Measurements from ENCODE around the gene MYO7B. TPM values are rescaled to one million over a fixed set of nuclear protein-coding genes. Genes with fewer than 3 reads are reported as not detected.

MYO7B gene
- total and polyA plus RNA-seq, 2 experiments from 2014 or later = 17.6 to 20.1 TPM

DNA sequence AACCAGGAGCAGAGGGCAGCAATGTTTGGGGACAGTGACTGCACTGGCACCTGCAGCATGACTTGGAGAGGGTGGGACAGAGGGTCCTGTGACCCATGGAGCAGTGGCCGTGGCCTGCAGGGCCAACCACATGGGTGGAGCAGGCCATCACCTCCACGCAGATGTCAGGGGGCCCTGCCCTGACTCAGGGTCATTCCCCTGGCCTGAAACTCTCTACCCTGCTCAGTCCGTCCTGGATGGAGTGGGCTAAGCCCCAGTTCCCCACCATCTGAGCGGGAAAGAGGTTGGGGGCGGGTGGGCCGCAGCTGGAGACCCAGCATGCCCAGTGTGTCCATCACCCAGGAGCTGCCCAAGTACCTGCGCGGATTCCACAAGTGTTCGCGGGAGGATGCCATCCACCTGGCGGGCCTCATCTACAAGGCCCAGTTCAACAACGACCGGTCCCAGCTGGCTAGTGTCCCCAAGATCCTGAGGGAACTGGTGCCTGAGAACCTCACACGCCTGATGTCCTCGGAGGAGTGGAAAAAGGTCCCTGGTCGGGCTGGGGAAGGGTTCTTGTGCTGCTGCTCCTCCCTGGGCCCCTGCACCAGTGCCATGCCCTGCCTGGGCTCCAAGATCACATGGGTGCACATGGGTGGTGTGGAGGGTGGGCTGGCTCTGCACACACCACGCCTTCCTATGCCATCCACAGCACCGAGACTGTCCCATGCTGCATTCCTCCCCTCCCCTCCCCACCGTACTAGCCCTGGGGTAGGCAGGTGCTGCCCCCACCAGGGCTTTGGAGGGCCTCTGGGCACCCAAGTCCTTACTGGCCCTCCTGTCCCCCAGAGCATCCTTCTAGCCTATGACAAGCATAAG is 100.1 kb downstream of the MYO7B start:
- H3K27me3 ChIP-seq = no peaks in the 10 kb centered on the region
- H3K9me3 ChIP-seq (ENCODE audit: low read depth) = no peaks in the 10 kb centered on the region
- no peak overlapping the region for H3K27ac ChIP-seq
- no peak for TF ChIP-seq EZH2phosphoT487 (IDR thresholded peaks at IDR 0.05; ENCODE audit: low read depth, severe bottlenecking, unreplicated experiment)
- TF ChIP-seq EZH2 (IDR thresholded peaks at IDR 0.05; ENCODE audit: borderline replicate concordance) = no peak
- TF ChIP-seq, protein P1, sequence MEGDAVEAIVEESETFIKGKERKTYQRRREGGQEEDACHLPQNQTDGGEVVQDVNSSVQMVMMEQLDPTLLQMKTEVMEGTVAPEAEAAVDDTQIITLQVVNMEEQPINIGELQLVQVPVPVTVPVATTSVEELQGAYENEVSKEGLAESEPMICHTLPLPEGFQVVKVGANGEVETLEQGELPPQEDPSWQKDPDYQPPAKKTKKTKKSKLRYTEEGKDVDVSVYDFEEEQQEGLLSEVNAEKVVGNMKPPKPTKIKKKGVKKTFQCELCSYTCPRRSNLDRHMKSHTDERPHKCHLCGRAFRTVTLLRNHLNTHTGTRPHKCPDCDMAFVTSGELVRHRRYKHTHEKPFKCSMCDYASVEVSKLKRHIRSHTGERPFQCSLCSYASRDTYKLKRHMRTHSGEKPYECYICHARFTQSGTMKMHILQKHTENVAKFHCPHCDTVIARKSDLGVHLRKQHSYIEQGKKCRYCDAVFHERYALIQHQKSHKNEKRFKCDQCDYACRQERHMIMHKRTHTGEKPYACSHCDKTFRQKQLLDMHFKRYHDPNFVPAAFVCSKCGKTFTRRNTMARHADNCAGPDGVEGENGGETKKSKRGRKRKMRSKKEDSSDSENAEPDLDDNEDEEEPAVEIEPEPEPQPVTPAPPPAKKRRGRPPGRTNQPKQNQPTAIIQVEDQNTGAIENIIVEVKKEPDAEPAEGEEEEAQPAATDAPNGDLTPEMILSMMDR (IDR thresholded peaks at IDR 0.05; ENCODE audit: poor library complexity) = no peak
- H2AFZ ChIP-seq = no peak overlapping the region
- no peak overlapping the region for H3K4me2 ChIP-seq
- H3K79me2 ChIP-seq = no peaks in the 10 kb centered on the region
- no peak for DNase-seq (ENCODE audit: low spot score)
- H3K4me3 ChIP-seq = no peak overlapping the region
- no peaks in the 10 kb centered on the region for H3K9me2 ChIP-seq (replicated peaks; ENCODE audit: insufficient read depth)
- peaks cover 10% of the 10 kb centered on the region for H3K4me1 ChIP-seq (ENCODE audit: insufficient read depth)
- no peaks in the 10 kb centered on the region for H3K36me3 ChIP-seq (replicated peaks; ENCODE audit: insufficient read depth, low read depth)
- H4K20me1 ChIP-seq (ENCODE audit: insufficient read depth, poor library complexity, severe bottlenecking) = no peaks in the 10 kb centered on the region
- 96% methylated on average over 19 of the region's 19 CpGs for WGBS (ENCODE audit: low lambda C conversion rate, missing lambda C conversion rate)

DNA sequence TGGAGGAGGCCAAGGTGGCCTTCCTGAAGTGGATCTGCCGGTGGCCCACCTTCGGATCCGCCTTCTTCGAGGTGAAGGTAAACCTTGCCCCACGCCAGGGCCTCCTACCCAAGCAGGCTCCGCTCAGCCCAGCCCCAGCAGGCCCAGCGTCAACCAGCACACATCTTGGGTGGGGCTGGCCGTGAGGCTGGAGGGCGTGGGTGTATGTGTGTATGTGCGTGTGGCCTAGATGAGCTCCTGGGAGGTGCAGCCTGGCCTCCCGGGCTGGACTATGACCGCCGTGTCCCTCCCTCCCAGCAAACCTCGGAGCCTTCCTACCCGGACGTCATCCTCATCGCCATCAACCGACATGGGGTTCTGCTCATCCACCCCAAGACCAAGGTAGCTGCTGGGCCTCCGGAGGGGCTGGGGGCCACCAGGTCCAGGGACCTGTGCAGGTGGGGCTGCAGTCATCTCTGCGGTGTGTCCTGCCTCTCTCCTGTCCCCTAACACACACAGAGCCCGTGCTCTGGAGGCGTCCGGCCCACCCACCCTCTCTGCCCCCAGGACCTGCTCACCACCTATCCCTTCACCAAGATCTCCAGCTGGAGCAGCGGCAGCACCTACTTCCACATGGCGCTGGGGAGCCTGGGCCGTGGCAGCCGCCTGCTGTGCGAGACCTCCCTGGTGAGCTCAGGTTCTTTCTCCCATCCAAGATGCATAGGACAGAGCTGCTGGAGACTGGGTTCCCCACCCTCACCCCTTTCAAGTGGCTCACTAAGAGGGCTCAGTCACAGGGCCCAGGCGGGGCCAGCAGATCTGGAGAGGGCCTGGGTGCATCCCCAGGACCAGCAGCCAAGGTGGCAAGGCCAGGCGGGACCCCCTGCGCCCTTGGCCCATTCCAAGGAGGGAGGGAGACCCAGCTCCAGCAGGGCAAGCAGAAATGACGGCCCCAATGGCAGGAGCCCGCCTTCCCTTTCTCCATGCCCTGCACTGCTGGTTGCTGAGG is 101.1 kb downstream of the MYO7B start:
- H3K9me3 ChIP-seq (ENCODE audit: low read depth) = no peaks in the 10 kb centered on the region
- no peak for TF ChIP-seq EZH2 (IDR thresholded peaks at IDR 0.05; ENCODE audit: borderline replicate concordance)
- no peak for TF ChIP-seq EZH2phosphoT487 (IDR thresholded peaks at IDR 0.05; ENCODE audit: low read depth, severe bottlenecking, unreplicated experiment)
- TF ChIP-seq, protein P1 (IDR thresholded peaks at IDR 0.05; ENCODE audit: poor library complexity) = no peak
- H3K4me1 ChIP-seq (ENCODE audit: insufficient read depth) = peaks cover 10% of the 10 kb centered on the region
- no peaks in the 10 kb centered on the region for H4K20me1 ChIP-seq (ENCODE audit: insufficient read depth, poor library complexity, severe bottlenecking)
- H3K27ac ChIP-seq = no peak overlapping the region
- H3K4me2 ChIP-seq = no peak overlapping the region
- no peak overlapping the region for H3K4me3 ChIP-seq
- no peaks in the 10 kb centered on the region for H3K36me3 ChIP-seq (replicated peaks; ENCODE audit: insufficient read depth, low read depth)
- H2AFZ ChIP-seq = no peak overlapping the region
- DNase-seq (ENCODE audit: low spot score) = peak; percentile 58
- H3K27me3 ChIP-seq = no peaks in the 10 kb centered on the region
- no peaks in the 10 kb centered on the region for H3K9me2 ChIP-seq (replicated peaks; ENCODE audit: insufficient read depth)
- H3K79me2 ChIP-seq = no peaks in the 10 kb centered on the region
- WGBS (ENCODE audit: low lambda C conversion rate, missing lambda C conversion rate) = 85% methylated on average over 26 of the region's 33 CpGs

DNA sequence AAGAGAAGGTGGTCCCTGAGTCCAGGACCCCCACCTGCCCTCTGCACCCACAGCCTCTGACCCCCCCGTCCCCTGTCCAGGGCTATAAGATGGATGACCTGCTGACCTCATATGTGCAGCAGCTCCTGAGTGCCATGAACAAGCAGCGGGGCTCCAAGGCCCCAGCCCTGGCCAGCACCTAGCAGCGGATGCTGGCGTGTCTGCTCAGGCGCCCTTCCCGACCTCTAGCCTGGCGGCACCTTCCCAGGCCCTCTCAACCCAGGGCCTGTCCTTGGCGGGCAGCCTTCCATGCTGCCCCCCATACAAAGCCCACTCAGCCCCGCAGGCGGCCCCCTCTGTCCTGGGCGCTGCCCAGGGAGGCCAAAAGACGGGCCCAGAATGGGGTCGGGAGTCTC is 101.8 kb downstream of the MYO7B start:
- no peak for DNase-seq (ENCODE audit: low spot score)
- Histone ChIP-seq H2AFZ (no peak overlapping the region), H3K4me3 (no peak overlapping the region), H3K79me2 (no peaks in the 10 kb centered on the region), H3K4me2 (no peak overlapping the region), H3K9me2 (replicated peaks; ENCODE audit: insufficient read depth) (no peaks in the 10 kb centered on the region), H3K27me3 (no peaks in the 10 kb centered on the region), H3K4me1 (ENCODE audit: insufficient read depth) (peaks cover 10% of the 10 kb centered on the region), H3K27ac (peak overlapping the region; percentile 53), H4K20me1 (ENCODE audit: insufficient read depth, poor library complexity, severe bottlenecking) (no peaks in the 10 kb centered on the region), H3K9me3 (ENCODE audit: low read depth) (no peaks in the 10 kb centered on the region), H3K36me3 (replicated peaks; ENCODE audit: insufficient read depth, low read depth) (no peaks in the 10 kb centered on the region)
- TF ChIP-seq EZH2phosphoT487 (IDR thresholded peaks at IDR 0.05; ENCODE audit: low read depth, severe bottlenecking, unreplicated experiment) (no peak), EZH2 (IDR thresholded peaks at IDR 0.05; ENCODE audit: borderline replicate concordance) (no peak)
- TF ChIP-seq, protein P1 (IDR thresholded peaks at IDR 0.05; ENCODE audit: poor library complexity) = no peak
- WGBS (ENCODE audit: low lambda C conversion rate, missing lambda C conversion rate) = 88% methylated on average over 13 of the region's 13 CpGs

All from hepatocyte (in vitro differentiated cells).